Panc1 (cell line): ENCODE measurements around the gene LAMC2. TPM values are rescaled to one million over a fixed set of nuclear protein-coding genes. Genes with fewer than 3 reads are reported as not detected.

ENCODE experiments used
- ATAC-seq: fragments of 200-7000 bp; cut with Tn5 transposase; 2 replicates; pipeline ENCODE4 v1.9.1; 2020; ENCODE audit warnings: mild to moderate bottlenecking, moderate library complexity
- BruUV-seq: library from RNA; stranded (reverse); fragments of 400-500 nt; replicated peaks from 2 replicates; lab custom pipeline; 2021; lab: Mats Ljungman, UMichigan
- CTCF ChIA-PET: fragments of 300-600 bp; sonication (Branson Sonifier 250); formaldehyde crosslinking; loops from one replicate; lab custom pipeline; 2022; ENCODE audit warnings: antibody characterized with exemption; lab: Charles Lee
- POLR2A ChIA-PET: fragments of 300-600 bp; sonication (Branson Sonifier 250); formaldehyde crosslinking; loops from one replicate; lab custom pipeline; 2022; ENCODE audit warnings: antibody characterized with exemption; lab: Charles Lee
- DNase-seq: peaks from one replicate; pipeline ENCODE4 v3.0.0-alpha.2; 2010; ENCODE audit warnings: low read depth, low spot score
- H3K27ac ChIP-seq: 2 replicates; pipeline ENCODE4 v1.5.1; 2011; ENCODE audit warnings: mild to moderate bottlenecking, low read length, inconsistent platforms
- H3K27me3 ChIP-seq: fragments of 200-500 bp; sonication (Bioruptor generic); 2 replicates; pipeline ENCODE4 v1.6.0; 2014; ENCODE audit warnings: low read length, inconsistent platforms; ENCODE audit not compliant: control insufficient read depth, insufficient read depth
- H3K36me3 ChIP-seq: fragments of 200-500 bp; sonication (Bioruptor generic); 2 replicates; pipeline ENCODE4 v1.5.1; 2014; ENCODE audit warnings: inconsistent platforms, mild to moderate bottlenecking, low read length, moderate library complexity; ENCODE audit not compliant: control insufficient read depth, insufficient read depth
- H3K4me1 ChIP-seq: 2 replicates; pipeline ENCODE4 v1.5.1; 2011; ENCODE audit warnings: inconsistent platforms, mild to moderate bottlenecking, low read length, moderate library complexity; ENCODE audit not compliant: control insufficient read depth, insufficient read depth
- H3K4me3 ChIP-seq, 2 experiments: 2 replicates each; pipeline ENCODE4 v1.5.1; 2011 to 2012; ENCODE audit warnings: low read depth in 2 of 2, low read length in 2 of 2, mild to moderate bottlenecking in 2 of 2, inconsistent platforms in 1 of 2, moderate library complexity in 1 of 2
- H3K9me3 ChIP-seq: fragments of 200-500 bp; sonication (Bioruptor generic); 2 replicates; pipeline ENCODE4 v1.5.1; 2014; ENCODE audit warnings: low read depth, mild to moderate bottlenecking, inconsistent platforms, low read length, moderate library complexity; ENCODE audit not compliant: control insufficient read depth, insufficient read depth
- CTCF ChIP-seq: fragments of 450-650 bp; IDR thresholded peaks from 2 replicates; pipeline ENCODE4 v1.5.1; 2017; ENCODE audit warnings: mild to moderate bottlenecking
- POLR2AphosphoS5 ChIP-seq: IDR thresholded peaks from 2 replicates; pipeline ENCODE4 v1.6.1; 2012; ENCODE audit warnings: mild to moderate bottlenecking, low read depth, low read length, moderate library complexity
- REST ChIP-seq, 2 experiments: IDR thresholded peaks; 2 replicates each; pipeline ENCODE4 v1.6.1; 2011 to 2012; ENCODE audit warnings: low read depth in 2 of 2, control low read depth in 1 of 2, low read length in 1 of 2, mild to moderate bottlenecking in 1 of 2, moderate library complexity in 1 of 2; ENCODE audit not compliant: insufficient read depth in 1 of 2
- SIN3A ChIP-seq: IDR thresholded peaks from 2 replicates; pipeline ENCODE4 v1.6.1; 2012; ENCODE audit warnings: low read depth, mild to moderate bottlenecking, low read length, moderate library complexity, borderline replicate concordance; ENCODE audit not compliant: insufficient read depth
- TCF7L2 ChIP-seq: IDR thresholded peaks from 2 replicates; pipeline ENCODE4 v1.6.1; 2011; ENCODE audit warnings: mild to moderate bottlenecking, low read depth, low read length, inconsistent platforms
- in situ Hi-C: cut with HindIII; loops from 2 replicates; pipeline ENCODE4 v1.10.0; 2016; ENCODE audit warnings: low sequenced_read_pairs, low pct_unique_long_range_greater_than_20kb
- intact Hi-C: fragments of 100-400 bp; cut with micrococcal nuclease; formaldehyde crosslinking; loops from one replicate; pipeline ENCODE4 v1.10.0; 2022; ENCODE audit not compliant: unreplicated experiment
- total RNA-seq: library from RNA; stranded (reverse); gene quantifications from one replicate; pipeline ENCODE4 v1.2.1, GENCODE V29; 2021; ENCODE audit not compliant: unreplicated experiment

The LAMC2 gene
- total RNA-seq, 1 experiment from 2014 or later = 8.3 TPM

- no peaks in the 10 kb centered on the region for H3K9me3 ChIP-seq
- in situ Hi-C loops = no loop called here
- peaks cover 12% of the 10 kb centered on the region for H3K4me1 ChIP-seq
- no TSS peak for BruUV-seq
- no peak overlapping the region for H3K27ac ChIP-seq
- TF ChIP-seq REST (IDR thresholded peaks at IDR 0.05; ENCODE audit: insufficient read depth in 1 of 2, low read depth in 2 of 2, low read length in 1 of 2) (no peak), CTCF (no peak), TCF7L2 (no peak), POLR2AphosphoS5 (no peak), SIN3A (no peak)
- DNase-seq (no peak), ATAC-seq (no peak)
- CTCF ChIA-PET = no interaction called here
- H3K4me3 ChIP-seq = no peak overlapping the region
- no peaks in the 10 kb centered on the region for H3K27me3 ChIP-seq
- intact Hi-C loops = no loop called here
- POLR2A ChIA-PET = no interaction called here
- no peaks in the 10 kb centered on the region for H3K36me3 ChIP-seq
Measured at GRCh38 chr1:183164963-183165362, 21.1 kb upstream of the LAMC2 start.

- H3K27ac ChIP-seq = no peak overlapping the region
- CTCF ChIA-PET = no interaction called here
- no peaks in the 10 kb centered on the region for H3K36me3 ChIP-seq
- BruUV-seq = no TSS peak
- H3K4me1 ChIP-seq = peaks cover 12% of the 10 kb centered on the region
- no peak for TF ChIP-seq POLR2AphosphoS5
- no peak for TF ChIP-seq CTCF
- TF ChIP-seq SIN3A = no peak
- no peak for TF ChIP-seq TCF7L2
- POLR2A ChIA-PET = no interaction called here
- no peaks in the 10 kb centered on the region for H3K9me3 ChIP-seq
- intact Hi-C loops = no loop called here
- no peak overlapping the region for H3K4me3 ChIP-seq
- ATAC-seq (no peak), DNase-seq (no peak)
- in situ Hi-C loops = no loop called here
- no peaks in the 10 kb centered on the region for H3K27me3 ChIP-seq
Measured at GRCh38 chr1:183165456-183165855, 20.6 kb upstream of the LAMC2 start.
